Left lung (tissue), 10 donors: ENCODE measurements around the gene C11orf42. TPM values are rescaled to one million over a fixed set of nuclear protein-coding genes. Genes with fewer than 3 reads are reported as not detected.
A peak's percentile ranks its signal among the peaks of the same experiment; 100 is the strongest.

Source experiments
- ATAC-seq: fragments of 200-7000 bp; cut with Tn5 transposase; one replicate; pipeline ENCODE4 v1.9.1; 2020; ENCODE audit warnings: moderate library complexity
- DNase-seq, 4 donors: peaks; one replicate each; pipeline ENCODE4 v3.0.0-alpha.2; 2013 to 2020
- H3K27ac ChIP-seq, 2 donors: fragments of 200-600 bp; sonication (generic) in 1 of 2; one replicate each; pipeline versions ENCODE4 v1.5.0 to v1.8.0; 2020 to 2021
- H3K27me3 ChIP-seq, 2 donors: fragments of 200-600 bp; sonication (generic) in 1 of 2; one replicate each; pipeline versions ENCODE4 v1.5.0 to v1.8.0; 2020 to 2021
- H3K36me3 ChIP-seq, 2 donors: fragments of 200-600 bp; sonication (generic) in 1 of 2; one replicate each; pipeline versions ENCODE4 v1.5.0 to v1.8.0; 2020 to 2021
- H3K4me1 ChIP-seq, 2 donors: fragments of 200-600 bp; one replicate each; pipeline ENCODE4 v1.8.0; 2021
- H3K4me3 ChIP-seq, 2 donors: fragments of 200-600 bp; sonication (generic) in 1 of 2; one replicate each; pipeline versions ENCODE4 v1.5.0 to v1.8.0; 2020 to 2021; ENCODE audit warnings: mild to moderate bottlenecking in 1 of 2
- H3K9me3 ChIP-seq, 2 donors: fragments of 200-600 bp; sonication (generic) in 1 of 2; one replicate each; pipeline versions ENCODE4 v1.5.0 to v1.8.0; 2020 to 2021
- CTCF ChIP-seq, 2 donors: fragments of 200-600 bp; sonication (generic) in 1 of 2; IDR thresholded peaks; one replicate each; pipeline versions ENCODE4 v1.5.0 to v1.8.0; 2021; ENCODE audit warnings: antibody characterized with exemption in 2 of 2
- intact Hi-C, 2 donors: fragments of 100-400 bp; cut with DNase I; formaldehyde crosslinking; loops; one replicate each; pipeline versions ENCODE4 v1.11.2 to v1.14.2; 2022
- polyA plus RNA-seq, 6 donors: library from polyadenylated mRNA; unstranded; fragments of 120-200 nt; gene quantifications; one replicate each; pipeline ENCODE4 v1.2.1, GENCODE V29; 2013; ENCODE audit not compliant: insufficient read length in 6 of 6
- total RNA-seq, 2 donors: library from RNA; stranded (reverse); fragmentation: NEBNext Ultra II Directional; extraction: Animal tissue kit (Norgen Biotek cat#: 25700); gene quantifications; one replicate each; pipeline ENCODE4 v1.2.1, GENCODE V29; 2021
- donor health status: DM: no; HTN: yes; CAD: no.
- donor health status: DM: no; HTN: no; CAD: no.

C11orf42 gene
- total and polyA plus RNA-seq, 8 donors = 0.47 to 2.2 (median 0.95) TPM; not detected in 2

GRCh38 chr11:6201481-6201880, 3.9 kb upstream of the C11orf42 start:
- ATAC-seq (peak; percentile 39), DNase-seq (no peak)
- peak overlapping the region; percentile 7 to 95 for H3K27ac ChIP-seq
- H3K9me3 ChIP-seq = no peaks in the 10 kb centered on the region
- H3K4me1 ChIP-seq = peaks cover 0 to 61% of the 10 kb centered on the region in 2 donors
- no peak for TF ChIP-seq CTCF (IDR thresholded peaks at IDR 0.05)
- intact Hi-C loops = no loop called here
- no peaks in the 10 kb centered on the region for H3K27me3 ChIP-seq
- H3K4me3 ChIP-seq = no peak overlapping the region
- H3K36me3 ChIP-seq = peaks cover 0 to 15% of the 10 kb centered on the region in 2 donors

GRCh38 chr11:6202041-6202440, 3.3 kb upstream of the C11orf42 start:
- Histone ChIP-seq H3K36me3 (peaks cover 0 to 18% of the 10 kb centered on the region in 2 donors), H3K4me1 (peaks cover 0 to 61% of the 10 kb centered on the region in 2 donors), H3K9me3 (no peaks in the 10 kb centered on the region), H3K27me3 (no peaks in the 10 kb centered on the region), H3K27ac (peak overlapping the region in 1 of 2 donors; percentile 95), H3K4me3 (no peak overlapping the region)
- intact Hi-C loops = no loop called here
- no peak for ATAC-seq
- DNase-seq = no peak
- no peak for TF ChIP-seq CTCF (IDR thresholded peaks at IDR 0.05)

- ATAC-seq (no peak), DNase-seq (no peak)
- intact Hi-C loops = no loop called here
- peak overlapping the region in 1 of 2 donors; percentile 95 for H3K27ac ChIP-seq
- TF ChIP-seq CTCF (IDR thresholded peaks at IDR 0.05) = no peak
- H3K27me3 ChIP-seq = no peaks in the 10 kb centered on the region
- no peaks in the 10 kb centered on the region for H3K9me3 ChIP-seq
- peaks cover 0 to 27% of the 10 kb centered on the region in 2 donors for H3K36me3 ChIP-seq
- H3K4me1 ChIP-seq = peaks cover 0 to 61% of the 10 kb centered on the region in 2 donors
- H3K4me3 ChIP-seq = no peak overlapping the region
Observed at GRCh38 chr11:6203327-6203726, 2.0 kb upstream of the C11orf42 start.

GRCh38 chr11:6204706-6205105, 651 bp upstream of the C11orf42 start:
- intact Hi-C loops = no loop called here
- no peak for TF ChIP-seq CTCF (IDR thresholded peaks at IDR 0.05)
- Histone ChIP-seq H3K4me3 (no peak overlapping the region), H3K9me3 (no peaks in the 10 kb centered on the region), H3K36me3 (peaks cover 0 to 41% of the 10 kb centered on the region in 2 donors), H3K27ac (peak overlapping the region in 1 of 2 donors; percentile 95), H3K4me1 (peaks cover 0 to 61% of the 10 kb centered on the region in 2 donors), H3K27me3 (no peaks in the 10 kb centered on the region)
- DNase-seq (no peak), ATAC-seq (peak; percentile 20)

- Histone ChIP-seq H3K36me3 (peaks cover 0 to 60% of the 10 kb centered on the region in 2 donors), H3K4me3 (no peak overlapping the region), H3K27ac (no peak overlapping the region), H3K9me3 (no peaks in the 10 kb centered on the region), H3K27me3 (no peaks in the 10 kb centered on the region), H3K4me1 (peaks cover 0 to 43% of the 10 kb centered on the region in 2 donors)
- ATAC-seq = no peak
- DNase-seq = no peak
- intact Hi-C loops = no loop called here
- no peak for TF ChIP-seq CTCF (IDR thresholded peaks at IDR 0.05)
Observed at GRCh38 chr11:6206456-6207180, 1.3 kb downstream of the C11orf42 start.
